ENCODE measurements around the gene STN1. TPM values are rescaled to one million over a fixed set of nuclear protein-coding genes. Genes with fewer than 3 reads are reported as not detected.

The STN1 gene
- total and polyA plus RNA-seq, 5 donors from 2014 or later = 44.1 to 122 (median 106) TPM

- Mint-ChIP-seq H3K36me3 (peaks cover 3% of the 10 kb centered on the region), H3K4me3 (peak overlapping the region; percentile 88 to 94 (median 90)), H3K4me1 (peaks cover 0 to 36% (median 19%) of the 10 kb centered on the region in 4 donors), H3K9me3 (peaks cover 0 to 3% (median 0%) of the 10 kb centered on the region in 7 donors), H3K27ac (peak overlapping the region; percentile 79 to 93 (median 86)), H3K27me3 (peaks cover 39% of the 10 kb centered on the region)
- ATAC-seq (ENCODE audit: low read depth in 2 of 2) = no peak
- Histone ChIP-seq H3K9me3 (ENCODE audit: control insufficient read depth in 2 of 2, low read length in 2 of 2) (no peaks in the 10 kb centered on the region), H3K4me3 (ENCODE audit: low read depth, low read length) (peak overlapping the region; percentile 65), H3K4me1 (ENCODE audit: control insufficient read depth, insufficient read depth, low read length, poor library complexity, severe bottlenecking) (peaks cover 18% of the 10 kb centered on the region), H3K27ac (ENCODE audit: insufficient read depth, low read length, poor library complexity, severe bottlenecking) (no peak overlapping the region), H3K36me3 (ENCODE audit: control insufficient read depth, insufficient read depth, low read length) (no peaks in the 10 kb centered on the region), H3K27me3 (ENCODE audit: control insufficient read depth, insufficient read depth, low read length) (peaks cover 4% of the 10 kb centered on the region)
- DNase-seq = peak in 1 of 3 donors; percentile 9
Observed at GRCh38 chr10:103854265-103854685, 63.7 kb downstream of the STN1 start.

- H3K4me3 Mint-ChIP-seq = peak overlapping the region; percentile 88 to 94 (median 90)
- H3K36me3 ChIP-seq (ENCODE audit: control insufficient read depth, insufficient read depth, low read length) = no peaks in the 10 kb centered on the region
- H3K9me3 Mint-ChIP-seq = peaks cover 0 to 3% (median 0%) of the 10 kb centered on the region in 7 donors
- H3K36me3 Mint-ChIP-seq = peaks cover 3% of the 10 kb centered on the region
- peaks cover 4% of the 10 kb centered on the region for H3K27me3 ChIP-seq (ENCODE audit: control insufficient read depth, insufficient read depth, low read length)
- no peak overlapping the region for H3K27ac ChIP-seq (ENCODE audit: insufficient read depth, low read length, poor library complexity, severe bottlenecking)
- peaks cover 0 to 31% (median 17%) of the 10 kb centered on the region in 4 donors for H3K4me1 Mint-ChIP-seq
- ATAC-seq (ENCODE audit: low read depth in 2 of 2) (no peak), DNase-seq (no peak)
- peaks cover 18% of the 10 kb centered on the region for H3K4me1 ChIP-seq (ENCODE audit: control insufficient read depth, insufficient read depth, low read length, poor library complexity, severe bottlenecking)
- H3K4me3 ChIP-seq (ENCODE audit: low read depth, low read length) = peak overlapping the region; percentile 65
- H3K27ac Mint-ChIP-seq = peak overlapping the region; percentile 36 to 86 (median 66)
- H3K27me3 Mint-ChIP-seq = peaks cover 34% of the 10 kb centered on the region
- no peaks in the 10 kb centered on the region for H3K9me3 ChIP-seq (ENCODE audit: control insufficient read depth in 2 of 2, low read length in 2 of 2)
Observed at GRCh38 chr10:103853428-103854264, 64.3 kb downstream of the STN1 start.

GRCh38 chr10:103852856-103853255, 65.1 kb downstream of the STN1 start:
- Histone ChIP-seq H3K27me3 (ENCODE audit: control insufficient read depth, insufficient read depth, low read length) (peaks cover 4% of the 10 kb centered on the region), H3K27ac (ENCODE audit: insufficient read depth, low read length, poor library complexity, severe bottlenecking) (no peak overlapping the region), H3K4me3 (ENCODE audit: low read depth, low read length) (no peak overlapping the region), H3K9me3 (ENCODE audit: control insufficient read depth in 2 of 2, low read length in 2 of 2) (no peaks in the 10 kb centered on the region), H3K4me1 (ENCODE audit: control insufficient read depth, insufficient read depth, low read length, poor library complexity, severe bottlenecking) (peaks cover 18% of the 10 kb centered on the region), H3K36me3 (ENCODE audit: control insufficient read depth, insufficient read depth, low read length) (no peaks in the 10 kb centered on the region)
- H3K4me1 Mint-ChIP-seq = peaks cover 0 to 31% (median 20%) of the 10 kb centered on the region in 4 donors
- ATAC-seq (ENCODE audit: low read depth in 2 of 2) = no peak
- H3K27me3 Mint-ChIP-seq = peaks cover 34% of the 10 kb centered on the region
- H3K9me3 Mint-ChIP-seq = peaks cover 0 to 3% (median 0%) of the 10 kb centered on the region in 7 donors
- no peak overlapping the region for H3K4me3 Mint-ChIP-seq
- H3K36me3 Mint-ChIP-seq = peaks cover 3% of the 10 kb centered on the region
- no peak overlapping the region for H3K27ac Mint-ChIP-seq
- no peak for DNase-seq

GRCh38 chr10:103852189-103852711, 65.7 kb downstream of the STN1 start:
- Histone ChIP-seq H3K4me3 (ENCODE audit: low read depth, low read length) (no peak overlapping the region), H3K9me3 (ENCODE audit: control insufficient read depth in 2 of 2, low read length in 2 of 2) (no peaks in the 10 kb centered on the region), H3K36me3 (ENCODE audit: control insufficient read depth, insufficient read depth, low read length) (no peaks in the 10 kb centered on the region), H3K27ac (ENCODE audit: insufficient read depth, low read length, poor library complexity, severe bottlenecking) (no peak overlapping the region), H3K4me1 (ENCODE audit: control insufficient read depth, insufficient read depth, low read length, poor library complexity, severe bottlenecking) (peaks cover 18% of the 10 kb centered on the region), H3K27me3 (ENCODE audit: control insufficient read depth, insufficient read depth, low read length) (peaks cover 4% of the 10 kb centered on the region)
- Mint-ChIP-seq H3K4me3 (peak overlapping the region in 1 of 4 donors; percentile 29), H3K27me3 (peaks cover 29% of the 10 kb centered on the region), H3K27ac (no peak overlapping the region), H3K9me3 (peaks cover 0 to 3% (median 0%) of the 10 kb centered on the region in 7 donors), H3K4me1 (peaks cover 0 to 31% (median 21%) of the 10 kb centered on the region in 4 donors), H3K36me3 (peaks cover 3% of the 10 kb centered on the region)
- ATAC-seq (ENCODE audit: low read depth in 2 of 2) (no peak), DNase-seq (no peak)

GRCh38 chr10:103851261-103851660, 66.7 kb downstream of the STN1 start:
- Histone ChIP-seq H3K27me3 (ENCODE audit: control insufficient read depth, insufficient read depth, low read length) (peaks cover 4% of the 10 kb centered on the region), H3K4me1 (ENCODE audit: control insufficient read depth, insufficient read depth, low read length, poor library complexity, severe bottlenecking) (peaks cover 23% of the 10 kb centered on the region), H3K27ac (ENCODE audit: insufficient read depth, low read length, poor library complexity, severe bottlenecking) (no peak overlapping the region), H3K36me3 (ENCODE audit: control insufficient read depth, insufficient read depth, low read length) (no peaks in the 10 kb centered on the region), H3K9me3 (ENCODE audit: control insufficient read depth in 2 of 2, low read length in 2 of 2) (no peaks in the 10 kb centered on the region), H3K4me3 (ENCODE audit: low read depth, low read length) (no peak overlapping the region)
- H3K27ac Mint-ChIP-seq = no peak overlapping the region
- peaks cover 3% of the 10 kb centered on the region for H3K36me3 Mint-ChIP-seq
- no peak for ATAC-seq (ENCODE audit: low read depth in 2 of 2)
- H3K4me3 Mint-ChIP-seq = peak overlapping the region in 1 of 4 donors; percentile 29
- no peak for DNase-seq
- H3K9me3 Mint-ChIP-seq = peaks cover 0 to 3% (median 0%) of the 10 kb centered on the region in 7 donors
- H3K27me3 Mint-ChIP-seq = peaks cover 20% of the 10 kb centered on the region
- peaks cover 8 to 34% (median 22%) of the 10 kb centered on the region in 4 donors for H3K4me1 Mint-ChIP-seq

GRCh38 chr10:103850572-103850895, 67.5 kb downstream of the STN1 start:
- H3K27ac Mint-ChIP-seq = peak overlapping the region in 1 of 3 donors; percentile 29
- DNase-seq = no peak
- no peaks in the 10 kb centered on the region for H3K36me3 ChIP-seq (ENCODE audit: control insufficient read depth, insufficient read depth, low read length)
- H3K4me3 ChIP-seq (ENCODE audit: low read depth, low read length) = no peak overlapping the region
- no peak overlapping the region for H3K4me3 Mint-ChIP-seq
- peaks cover 24% of the 10 kb centered on the region for H3K4me1 ChIP-seq (ENCODE audit: control insufficient read depth, insufficient read depth, low read length, poor library complexity, severe bottlenecking)
- peaks cover 3% of the 10 kb centered on the region for H3K36me3 Mint-ChIP-seq
- peaks cover 4% of the 10 kb centered on the region for H3K27me3 ChIP-seq (ENCODE audit: control insufficient read depth, insufficient read depth, low read length)
- no peaks in the 10 kb centered on the region for H3K9me3 ChIP-seq (ENCODE audit: control insufficient read depth in 2 of 2, low read length in 2 of 2)
- H3K4me1 Mint-ChIP-seq = peaks cover 15 to 38% (median 28%) of the 10 kb centered on the region in 4 donors
- H3K27ac ChIP-seq (ENCODE audit: insufficient read depth, low read length, poor library complexity, severe bottlenecking) = no peak overlapping the region
- ATAC-seq (ENCODE audit: low read depth in 2 of 2) = no peak
- peaks cover 0 to 3% (median 0%) of the 10 kb centered on the region in 7 donors for H3K9me3 Mint-ChIP-seq
- H3K27me3 Mint-ChIP-seq = peaks cover 16% of the 10 kb centered on the region

GRCh38 chr10:103849880-103850571, 68.0 kb downstream of the STN1 start:
- H3K9me3 Mint-ChIP-seq = peaks cover 0 to 3% (median 0%) of the 10 kb centered on the region in 7 donors
- Histone ChIP-seq H3K4me1 (ENCODE audit: control insufficient read depth, insufficient read depth, low read length, poor library complexity, severe bottlenecking) (peaks cover 26% of the 10 kb centered on the region), H3K27ac (ENCODE audit: insufficient read depth, low read length, poor library complexity, severe bottlenecking) (no peak overlapping the region), H3K27me3 (ENCODE audit: control insufficient read depth, insufficient read depth, low read length) (peaks cover 4% of the 10 kb centered on the region), H3K9me3 (ENCODE audit: control insufficient read depth in 2 of 2, low read length in 2 of 2) (no peaks in the 10 kb centered on the region), H3K36me3 (ENCODE audit: control insufficient read depth, insufficient read depth, low read length) (no peaks in the 10 kb centered on the region), H3K4me3 (ENCODE audit: low read depth, low read length) (no peak overlapping the region)
- no peak overlapping the region for H3K4me3 Mint-ChIP-seq
- DNase-seq = no peak
- peaks cover 3% of the 10 kb centered on the region for H3K36me3 Mint-ChIP-seq
- H3K4me1 Mint-ChIP-seq = peaks cover 17 to 41% (median 30%) of the 10 kb centered on the region in 4 donors
- no peak for ATAC-seq (ENCODE audit: low read depth in 2 of 2)
- H3K27ac Mint-ChIP-seq = peak overlapping the region in 1 of 3 donors; percentile 29
- peaks cover 16% of the 10 kb centered on the region for H3K27me3 Mint-ChIP-seq
